ENCODE data around the gene SLC35G3.

GRCh38 chr17:35169835-35170363, 24.3 kb downstream of the SLC35G3 start:
- no peak for TF ChIP-seq CTCF (IDR thresholded peaks at IDR 0.05)
- no peak for TF ChIP-seq POLR2A (IDR thresholded peaks at IDR 0.05)

Data from lower leg skin (tissue), 3 donors.